Anterior cingulate cortex (tissue), 58 donors: ENCODE results near the gene LGALS3BP.
"Not testable (repeated sequence)": the region's sequence is repeated elsewhere in the genome, so short reads cannot be mapped to it uniquely, and the experiment has no call there.

Experiments
- DNase-seq, 58 donors: peaks; one replicate each; lab custom pipeline; 2025; lab: John Stamatoyannopoulos, UW

LGALS3BP gene

DNA sequence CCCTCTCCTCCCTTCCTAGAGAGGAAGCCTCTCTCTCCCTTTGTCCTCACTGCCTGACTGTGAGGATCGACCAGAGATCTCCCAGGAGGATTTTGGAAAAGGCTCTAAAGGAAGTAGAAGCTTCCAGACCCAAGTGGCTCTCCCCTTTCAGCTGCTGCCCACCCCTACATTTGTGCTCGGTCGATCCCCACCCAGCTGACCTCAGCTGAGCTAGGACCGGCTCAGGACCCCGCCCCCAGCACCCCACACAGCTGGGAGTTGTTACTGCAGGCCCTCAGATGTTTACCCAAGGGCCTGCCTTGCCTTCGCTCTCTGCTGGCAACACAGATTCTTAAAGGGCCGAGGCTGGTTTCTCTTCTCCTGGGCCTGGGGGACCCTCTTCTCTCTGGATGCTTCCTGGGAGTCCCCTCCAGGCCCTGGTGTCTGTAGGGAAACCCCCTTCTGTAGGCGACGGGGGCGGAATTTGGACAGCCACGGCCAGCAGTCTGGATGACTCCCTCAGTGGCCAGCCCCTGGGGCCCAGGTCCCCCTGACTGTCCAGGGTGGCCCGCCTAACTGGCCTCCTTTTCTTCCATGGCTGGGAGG lies 27.7 kb downstream of the LGALS3BP start:
- no peak for DNase-seq

DNA sequence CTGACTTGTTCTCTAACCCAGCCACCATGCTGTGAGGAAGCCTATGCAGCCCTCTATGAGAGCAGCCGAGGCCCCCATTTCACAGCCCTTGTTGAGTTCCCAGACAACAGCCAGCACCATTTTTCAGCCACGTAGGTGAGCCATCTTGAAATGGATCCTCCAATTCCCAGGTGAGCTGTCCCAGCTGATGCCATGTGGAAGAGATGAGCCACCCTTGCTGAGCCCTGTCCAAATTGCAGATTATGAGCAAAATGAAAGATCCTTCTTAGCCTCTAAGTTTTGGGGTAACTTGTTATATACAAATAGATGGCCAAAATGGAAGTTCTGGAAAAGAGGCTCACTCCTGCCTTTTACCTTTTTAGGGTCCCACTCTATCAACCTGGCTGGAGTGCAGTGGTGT lies 28.9 kb downstream of the LGALS3BP start:
- no peak for DNase-seq

DNA sequence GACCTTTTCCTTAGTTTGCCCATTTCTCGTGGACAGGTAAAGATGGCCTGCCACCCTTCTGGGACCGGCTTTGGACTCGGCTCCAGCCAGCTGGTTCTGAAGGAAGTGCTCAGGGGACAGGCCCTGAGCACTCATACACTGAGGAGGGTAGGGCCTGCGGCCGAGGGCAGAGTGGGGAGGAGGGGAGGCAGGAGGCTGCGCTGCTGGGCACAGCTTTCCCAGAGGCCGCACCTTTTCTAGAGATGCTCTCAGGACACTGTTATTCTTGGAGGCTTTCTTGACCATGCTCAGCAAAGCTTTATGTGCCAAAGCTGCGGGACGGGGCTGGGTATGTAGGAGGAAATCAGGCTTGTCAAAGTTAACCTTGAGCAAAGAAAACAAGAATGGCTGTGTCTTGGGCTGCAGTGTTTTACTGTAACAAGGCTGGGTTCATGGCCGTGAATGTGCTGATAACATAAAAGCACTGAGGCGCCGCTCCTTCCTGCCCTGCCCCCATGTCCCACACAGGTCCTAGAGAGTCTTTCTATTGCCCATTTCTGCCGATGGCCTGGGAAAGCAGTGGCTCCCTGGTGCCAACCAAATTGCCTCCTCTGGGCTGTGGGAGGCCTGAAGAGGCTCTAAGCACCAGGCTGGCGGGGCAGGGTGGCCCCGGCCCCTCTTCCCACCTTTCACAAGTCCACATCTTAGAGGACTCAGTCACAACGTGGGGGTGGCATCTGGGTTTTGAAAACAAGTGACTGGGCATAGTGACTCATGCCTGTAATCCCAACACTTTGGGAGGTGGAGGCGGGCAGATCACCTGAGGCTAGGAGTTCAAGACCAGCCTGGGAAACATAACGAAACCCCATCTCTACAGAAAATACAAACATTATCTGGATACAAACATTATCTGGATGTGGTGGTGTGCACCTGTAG lies 32.2 kb downstream of the LGALS3BP start:
- DNase-seq, result no peak

DNA sequence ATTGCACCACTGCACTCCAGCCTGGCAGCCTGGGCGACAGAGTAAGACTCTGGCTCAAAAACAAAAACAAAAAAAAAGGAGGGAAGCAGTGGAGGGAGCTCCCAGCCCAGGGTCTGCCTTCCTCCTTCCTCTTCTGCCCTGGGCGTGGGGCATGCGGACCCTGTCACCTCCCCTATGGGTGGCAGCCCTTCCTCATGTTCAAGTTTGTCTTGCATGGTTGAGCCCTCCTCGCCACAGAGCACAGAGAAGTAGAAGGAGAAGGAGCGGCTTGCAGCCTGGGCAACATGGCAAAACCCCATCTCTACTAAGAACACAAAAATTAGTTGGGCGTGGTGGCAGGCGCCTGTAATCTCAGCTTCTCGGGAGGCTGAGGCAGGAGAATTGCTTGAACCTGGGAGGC lies 33.1 kb downstream of the LGALS3BP start:
- DNase-seq, result no peak

DNA sequence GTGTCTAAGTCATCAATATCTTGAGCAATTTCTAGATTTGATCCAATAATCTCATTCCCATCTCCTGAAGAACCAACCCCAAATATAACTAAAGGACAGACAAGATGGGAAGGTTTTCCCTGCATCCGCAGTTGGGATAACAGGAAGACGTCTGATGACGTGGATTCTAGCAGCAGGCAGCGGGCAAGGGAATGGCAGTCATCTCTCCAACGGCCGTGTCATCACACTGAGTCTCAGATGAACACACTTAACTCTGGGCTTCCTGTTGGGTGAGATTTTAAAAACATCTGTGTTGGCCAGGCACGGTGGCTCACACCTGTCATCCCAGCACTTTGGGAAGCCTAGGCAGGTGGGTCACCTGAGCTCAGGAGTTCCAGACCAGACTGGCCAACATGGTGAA lies 33.6 kb downstream of the LGALS3BP start:
- DNase-seq, result no peak

DNA sequence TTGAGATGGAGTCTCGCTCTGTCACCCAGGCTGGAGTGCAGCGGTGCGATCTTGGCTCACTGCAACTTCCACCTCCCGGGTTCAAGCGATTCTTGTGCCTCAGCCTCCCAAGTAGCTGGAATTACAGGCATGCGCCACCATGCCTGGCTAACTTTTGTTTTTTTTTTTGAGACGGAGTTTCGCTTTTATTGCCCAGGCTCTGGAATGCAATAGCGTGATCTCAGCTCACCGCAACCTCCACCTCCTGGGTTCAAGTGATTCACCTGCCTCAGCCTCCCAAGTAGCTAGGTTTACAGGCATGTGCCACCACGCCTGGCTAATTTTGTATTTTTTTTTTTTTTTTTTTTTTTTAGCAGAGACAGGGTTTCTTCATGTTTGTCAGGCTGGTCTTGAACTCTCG lies 34.3 kb downstream of the LGALS3BP start:
- not testable (repeated sequence) for DNase-seq

DNA sequence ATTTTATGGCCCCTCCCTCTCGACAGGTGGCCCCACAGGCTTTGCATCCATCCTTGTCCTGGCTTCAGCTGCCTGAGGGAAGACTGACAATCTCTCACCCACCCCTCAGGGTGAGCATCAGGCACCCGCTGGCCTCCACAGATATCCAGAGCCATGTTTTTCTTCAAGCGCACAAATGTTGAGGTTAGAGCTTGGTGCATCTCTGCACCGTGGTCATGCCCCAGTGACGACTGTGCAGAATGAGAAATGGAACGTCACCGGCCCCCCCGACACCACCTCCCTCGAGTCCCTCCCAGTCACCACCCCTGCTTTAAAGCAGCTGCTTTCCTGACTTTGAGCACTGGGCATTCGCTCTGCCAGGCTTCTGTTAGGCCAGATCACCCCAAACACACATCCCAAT lies 34.8 kb downstream of the LGALS3BP start:
- no peak for DNase-seq

DNA sequence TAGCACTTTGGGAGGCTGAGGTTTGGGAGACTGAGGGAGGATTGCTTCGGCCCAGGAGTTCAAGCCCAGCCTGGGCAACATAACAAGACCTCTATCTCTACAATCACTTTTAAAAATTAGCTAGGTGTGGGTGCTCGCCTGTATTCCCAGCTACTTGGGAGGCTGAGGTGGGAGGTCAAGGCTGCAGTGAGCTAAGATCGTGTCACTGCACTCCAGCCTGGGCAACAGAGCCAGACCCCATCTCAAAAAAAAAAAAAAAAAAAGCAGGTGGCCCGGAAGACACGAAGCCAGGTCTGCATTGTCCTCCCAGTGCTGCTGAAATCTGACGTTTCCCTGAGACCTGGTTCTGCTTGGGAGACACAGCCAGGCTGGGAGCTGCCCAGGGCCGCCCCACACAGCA lies 35.7 kb downstream of the LGALS3BP start:
- DNase-seq, result no peak

DNA sequence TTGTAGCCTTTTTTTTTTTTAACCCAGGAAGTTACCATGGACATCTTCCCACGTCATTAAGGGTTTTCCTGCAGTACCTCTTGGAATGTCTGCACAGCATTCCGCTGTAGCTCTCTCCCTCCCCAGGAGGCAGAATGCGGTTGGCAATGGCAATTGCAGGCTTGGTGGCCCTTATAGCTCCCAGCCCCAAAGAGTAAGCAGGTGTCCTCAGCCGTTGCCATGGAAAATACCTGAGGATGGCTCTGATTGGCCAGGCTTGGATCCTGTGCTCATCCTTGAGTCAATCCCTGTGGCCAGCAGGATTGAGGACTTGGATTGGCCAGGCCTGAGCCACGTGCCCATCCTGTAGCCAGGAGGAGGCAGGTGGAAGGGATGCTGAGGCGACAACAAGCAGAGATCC lies 39.0 kb downstream of the LGALS3BP start:
- DNase-seq, result peak in 10 of 58 donors; percentile 5 to 62 (median 32)

DNA sequence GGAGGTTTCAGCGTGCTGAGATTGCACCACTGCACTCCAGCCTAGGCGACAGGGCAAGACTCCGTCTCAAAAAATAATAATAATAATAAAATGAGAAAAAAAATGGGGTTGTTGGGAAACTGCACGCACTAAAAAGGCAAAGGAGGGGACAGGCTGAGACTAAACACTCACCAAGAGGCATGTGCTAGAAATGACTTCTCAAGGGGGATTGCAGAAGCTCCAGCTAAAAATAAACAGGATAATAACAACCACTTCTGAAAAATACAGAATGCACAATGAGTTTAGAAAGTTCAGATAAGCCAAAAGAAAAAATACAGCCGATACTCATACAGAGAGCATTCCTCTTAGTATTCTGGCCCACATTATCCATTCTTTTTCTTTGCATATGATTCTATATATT lies 39.5 kb downstream of the LGALS3BP start:
- no peak for DNase-seq

DNA sequence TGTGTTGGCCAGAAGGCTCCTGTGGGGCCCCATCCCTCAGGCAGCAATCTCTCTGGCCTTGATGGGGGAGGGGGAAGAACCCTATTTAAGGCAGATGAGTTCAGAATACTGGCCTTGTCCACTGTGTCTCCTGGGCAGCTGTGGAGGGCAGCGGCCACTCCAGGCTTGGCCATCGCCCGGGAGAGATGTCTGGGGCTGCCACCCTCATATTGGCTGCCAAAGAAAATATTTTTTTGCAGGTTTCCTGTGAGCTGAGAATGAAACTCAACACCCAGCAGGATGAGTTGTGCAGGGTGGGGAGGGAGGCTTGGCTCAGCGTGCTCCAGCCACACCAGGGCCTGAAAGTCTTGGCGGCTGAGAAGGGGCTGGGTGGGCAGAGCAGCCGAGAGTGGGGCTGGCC lies 40.1 kb downstream of the LGALS3BP start:
- no peak for DNase-seq

DNA sequence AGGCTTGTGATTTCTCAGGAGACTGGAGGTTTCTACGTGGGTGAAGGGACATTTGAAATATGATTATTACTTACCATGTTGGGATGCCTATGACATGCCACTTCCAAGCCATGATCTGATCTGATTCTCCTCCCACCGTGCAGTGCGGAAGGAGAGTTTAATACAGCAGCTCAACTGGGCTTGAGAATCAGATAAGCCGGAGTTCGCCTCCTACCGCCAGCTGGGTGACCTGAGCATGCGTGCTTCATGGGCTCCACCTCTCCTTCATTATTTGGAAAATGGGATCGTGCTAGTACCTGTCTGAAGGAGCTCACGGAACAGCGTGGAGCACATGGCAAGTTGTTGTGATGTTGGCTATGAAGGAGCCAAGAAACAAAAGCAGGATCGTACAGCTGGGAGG lies 42.2 kb downstream of the LGALS3BP start:
- no peak for DNase-seq

DNA sequence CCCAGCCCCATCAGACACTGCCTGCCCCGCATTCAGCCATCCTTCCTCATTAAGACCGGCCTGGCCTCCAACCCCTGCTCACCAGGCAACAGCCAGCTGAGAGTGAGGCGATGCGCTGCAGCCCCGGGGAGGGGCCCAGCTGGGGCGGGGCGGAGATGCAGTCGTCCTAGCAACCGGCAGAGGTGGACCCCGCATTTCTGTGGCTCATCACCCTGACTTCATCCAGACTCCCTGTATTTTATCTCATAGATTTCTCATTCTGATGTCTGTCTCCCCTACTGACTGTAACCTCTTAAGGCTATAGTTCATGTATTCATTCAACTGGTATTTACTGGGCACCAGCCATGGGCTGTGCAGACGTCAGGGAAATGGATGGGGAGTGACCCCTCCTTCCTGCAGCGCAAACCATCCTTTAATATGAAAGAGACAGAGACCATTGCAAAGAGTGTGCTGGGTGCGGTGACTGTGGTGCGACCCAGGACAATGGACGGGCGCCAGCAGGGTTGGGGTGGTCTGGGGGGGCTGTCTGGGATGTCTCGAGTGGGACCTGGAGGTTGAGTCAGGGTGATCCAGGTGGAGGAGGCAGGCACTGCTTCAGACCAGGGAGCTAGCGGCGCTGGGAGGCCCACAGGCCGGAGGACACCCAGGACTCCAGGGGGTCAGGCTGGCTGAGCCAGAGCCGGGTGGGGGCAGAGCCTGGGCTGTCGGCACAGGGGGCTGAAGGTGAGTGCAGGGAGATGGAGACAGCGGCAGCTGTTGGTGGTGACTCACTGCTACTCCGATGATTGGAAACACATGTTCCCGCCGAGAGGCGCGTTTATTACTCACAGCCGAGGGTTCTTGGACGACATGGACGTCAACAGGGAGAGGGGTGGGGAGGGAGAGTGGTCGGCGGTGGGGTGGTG lies 44.1 kb downstream of the LGALS3BP start:
- no peak for DNase-seq

DNA sequence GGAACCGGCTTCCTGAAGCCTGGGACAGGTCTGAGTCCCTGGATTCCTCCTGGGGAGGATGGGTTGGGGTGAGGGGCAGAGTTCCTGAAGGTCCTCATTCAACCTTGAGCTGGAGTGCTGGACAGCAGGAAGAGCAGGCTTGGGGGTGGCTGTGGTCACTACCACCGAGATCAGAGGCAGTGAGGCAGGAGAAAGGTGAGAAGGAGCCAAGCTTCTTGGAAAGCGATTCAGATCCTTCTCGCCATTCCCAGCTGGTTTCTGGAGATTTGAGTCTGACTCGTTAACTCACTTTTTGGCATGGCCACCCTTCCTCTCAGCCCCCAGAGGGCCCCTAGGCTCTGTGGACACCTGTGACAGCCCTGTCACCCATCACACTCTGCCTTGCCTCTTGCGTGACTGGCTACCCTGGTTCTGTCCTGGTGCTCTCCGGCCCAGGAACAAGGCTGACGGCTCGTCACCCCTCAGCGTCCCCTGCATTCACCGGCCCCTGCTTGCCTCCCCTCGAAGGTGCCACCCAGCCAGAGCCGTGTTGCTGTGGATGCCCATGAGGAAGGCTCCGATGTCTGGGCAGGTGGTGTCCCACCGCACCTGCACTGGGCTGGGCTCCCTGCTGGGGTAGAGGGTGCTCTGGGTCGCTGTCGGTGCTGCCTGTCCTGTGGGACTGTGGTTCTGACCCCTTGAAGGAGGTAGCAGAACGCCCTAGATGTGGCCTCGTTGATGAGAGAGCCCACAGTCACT lies 44.9 kb downstream of the LGALS3BP start:
- DNase-seq, result no peak

DNA sequence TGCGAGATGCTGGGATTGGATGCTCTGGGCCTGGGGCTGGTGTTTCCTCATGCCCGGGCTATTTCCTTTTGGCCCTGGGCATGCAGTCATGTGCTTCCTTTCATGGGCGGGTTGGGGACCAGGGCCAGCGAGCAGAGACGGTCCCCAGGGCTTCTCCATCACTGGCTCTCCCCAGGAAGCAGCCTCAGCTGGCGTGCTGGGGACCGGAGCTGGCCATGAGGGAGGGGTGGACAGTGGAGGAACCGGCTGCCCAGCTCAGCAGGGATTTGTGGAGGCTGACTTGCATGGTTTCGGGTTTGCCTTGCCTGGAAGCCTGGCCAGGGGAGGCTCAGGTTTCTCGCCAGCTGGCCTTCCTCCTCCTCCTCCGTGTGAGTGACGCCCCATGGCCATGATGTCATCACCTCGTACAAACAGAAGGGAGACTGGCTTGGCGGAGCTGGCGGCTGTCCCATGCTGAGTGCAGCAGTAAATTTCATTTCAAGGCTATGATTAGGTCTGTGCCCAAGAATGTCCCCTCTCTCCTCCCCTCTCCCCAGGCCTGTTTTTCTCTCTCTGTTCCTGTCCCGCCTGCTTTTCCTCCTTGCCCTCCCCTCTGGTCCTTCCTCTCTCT lies 45.7 kb downstream of the LGALS3BP start:
- DNase-seq, result peak in 55 of 58 donors; percentile 34 to 95 (median 76)

DNA sequence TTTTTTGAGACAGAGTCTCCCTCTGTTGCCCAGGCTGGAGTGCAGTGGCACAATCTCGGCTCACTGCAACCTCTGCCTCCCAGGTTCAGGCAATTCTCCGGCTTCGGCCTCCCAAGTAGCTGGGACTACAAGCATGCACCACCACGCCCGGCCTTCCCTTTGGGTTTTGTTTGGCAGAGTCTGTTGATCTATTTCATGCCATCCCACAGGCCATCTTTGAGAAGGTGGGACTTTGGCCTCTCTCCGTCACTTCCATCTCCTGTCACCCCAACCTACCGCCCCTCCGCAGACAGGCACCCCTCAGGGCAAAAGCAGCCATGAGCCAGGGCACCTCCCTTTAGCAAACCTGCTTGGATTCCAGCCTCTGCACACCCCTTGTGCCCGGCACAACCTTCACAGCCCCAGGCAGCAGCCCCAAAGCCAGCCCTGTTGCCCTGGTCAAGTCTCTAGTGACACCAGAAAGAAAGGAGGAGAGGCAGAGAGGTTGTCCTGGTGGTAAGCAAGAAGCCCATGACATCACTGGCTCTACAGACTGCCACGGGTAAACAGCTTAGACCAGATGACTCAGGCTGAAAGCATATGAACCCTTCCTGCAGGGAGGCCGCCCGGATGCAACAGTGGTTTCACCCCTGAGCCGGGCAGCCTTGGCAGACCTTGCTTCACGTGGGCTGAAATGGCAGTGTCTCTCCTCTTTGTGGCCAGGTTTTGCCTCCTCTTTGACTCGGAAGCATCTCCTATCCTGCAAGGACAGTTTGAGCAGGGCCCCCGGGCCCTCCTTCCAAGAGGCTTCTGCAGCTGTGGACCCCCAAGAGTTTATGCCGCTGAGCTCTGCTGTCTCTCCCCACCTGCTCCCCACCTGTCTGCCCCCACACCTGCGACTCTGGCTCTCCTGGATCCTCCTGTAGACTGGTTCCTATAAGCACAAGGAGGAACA lies 46.4 kb downstream of the LGALS3BP start:
- peak in 3 of 58 donors; percentile 39 to 55 (median 44) for DNase-seq

DNA sequence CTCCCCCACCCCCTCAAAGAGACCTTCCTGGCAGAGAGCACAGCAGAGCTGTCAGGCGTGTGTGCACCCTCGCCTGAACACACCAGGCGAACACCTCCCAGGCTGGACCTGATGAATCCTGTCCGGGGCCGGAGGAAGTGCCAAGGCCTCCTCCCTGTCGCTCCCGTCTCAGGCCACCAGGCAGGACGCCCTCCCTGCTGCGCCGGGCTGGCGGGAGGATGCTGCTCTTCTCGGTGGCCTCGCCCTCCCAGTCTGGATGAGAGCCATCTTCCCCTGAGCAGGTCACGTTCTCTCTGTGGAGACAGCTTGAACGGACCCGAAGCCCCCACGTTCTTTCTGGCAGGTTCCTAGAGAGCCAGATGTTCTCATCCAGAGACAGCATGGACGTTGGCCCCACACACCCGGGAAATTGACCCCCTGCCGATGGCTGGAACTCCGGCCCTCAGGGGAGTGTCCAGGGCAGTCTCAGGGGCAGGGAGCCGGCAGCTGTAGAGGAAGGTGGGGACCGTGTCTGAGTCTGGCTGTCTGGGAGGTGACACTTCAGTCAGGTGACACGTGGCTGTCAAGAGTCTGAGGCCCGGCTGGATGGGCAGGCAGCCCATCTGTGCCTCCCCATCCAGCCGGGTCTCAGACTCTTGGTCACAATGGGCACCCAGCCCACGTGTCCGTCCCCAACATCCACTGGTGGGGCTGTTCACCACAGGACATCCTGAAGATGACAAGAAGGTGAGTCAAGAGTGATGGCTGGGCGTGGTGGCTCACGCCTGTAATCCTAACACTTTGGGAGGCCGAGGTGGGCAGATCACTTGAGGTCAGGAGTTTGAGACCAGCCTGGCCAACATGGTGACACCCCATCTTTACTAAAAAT lies 49.6 kb downstream of the LGALS3BP start:
- DNase-seq, result no peak
